DOHH2 (cell line): ENCODE data around the gene MAPK6.
A peak's percentile ranks its signal among the peaks of the same experiment; 100 is the strongest.

Experiments used
- H3F3A ChIP-seq: fragments of 200-600 bp; sonication (generic), shearing (Covaris generic); 2 replicates; pipeline ENCODE4 v1.6.0; 2016; ENCODE audit warnings: antibody characterized with exemption, mild to moderate bottlenecking; ENCODE audit not compliant: control insufficient read depth, insufficient read depth
- H3K27ac ChIP-seq: fragments of 200-600 bp; sonication (generic); 2 replicates; pipeline ENCODE4 v1.5.1; 2014; ENCODE audit warnings: low read depth, mild to moderate bottlenecking, low read length, moderate library complexity
- H3K27me3 ChIP-seq: fragments of 200-600 bp; sonication (generic); 2 replicates; pipeline ENCODE4 v1.6.1; 2014; ENCODE audit warnings: mild to moderate bottlenecking, low read length, mixed read lengths; ENCODE audit not compliant: control insufficient read depth
- H3K36me3 ChIP-seq: fragments of 200-600 bp; sonication (generic); 2 replicates; pipeline ENCODE4 v1.6.1; 2014; ENCODE audit warnings: mild to moderate bottlenecking, low read length, moderate library complexity, mixed read lengths; ENCODE audit not compliant: control insufficient read depth
- H3K4me1 ChIP-seq: fragments of 200-600 bp; sonication (generic); 2 replicates; pipeline ENCODE4 v1.6.1; 2014; ENCODE audit warnings: mild to moderate bottlenecking, low read length, mixed read lengths; ENCODE audit not compliant: control insufficient read depth
- H3K4me2 ChIP-seq: fragments of 200-600 bp; sonication (generic); 2 replicates; pipeline ENCODE4 v1.6.0; 2014; ENCODE audit warnings: mild to moderate bottlenecking, low read length, moderate library complexity
- H3K4me3 ChIP-seq: fragments of 200-600 bp; sonication (generic); 2 replicates; pipeline ENCODE4 v1.5.1; 2014; ENCODE audit warnings: mild to moderate bottlenecking, low read length, mixed read lengths
- H3K79me2 ChIP-seq: fragments of 200-600 bp; sonication (generic); 2 replicates; pipeline ENCODE4 v1.6.1; 2014; ENCODE audit warnings: mild to moderate bottlenecking, low read length, mixed read lengths; ENCODE audit not compliant: control insufficient read depth
- H3K9me2 ChIP-seq: fragments of 200-600 bp; sonication (generic); replicated peaks from 2 replicates; pipeline ENCODE4 v1.6.1; 2014; ENCODE audit warnings: mild to moderate bottlenecking, low read length, mixed read lengths; ENCODE audit not compliant: control insufficient read depth
- H3K9me3 ChIP-seq: fragments of 200-600 bp; sonication (generic); 2 replicates; pipeline ENCODE4 v1.6.1; 2014; ENCODE audit warnings: antibody characterized with exemption, low read length, mixed read lengths; ENCODE audit not compliant: control insufficient read depth, insufficient read depth
- H4K20me1 ChIP-seq: fragments of 200-600 bp; sonication (generic); 2 replicates; pipeline ENCODE4 v1.6.0; 2014; ENCODE audit warnings: low read depth, mild to moderate bottlenecking, antibody characterized with exemption, low read length, moderate library complexity; ENCODE audit not compliant: control insufficient read depth, insufficient read depth
- EZH2phosphoT487 ChIP-seq: fragments of 200-600 bp; sonication (generic); IDR thresholded peaks from 2 replicates; pipeline ENCODE4 v1.6.1; 2017; ENCODE audit warnings: borderline replicate concordance, mild to moderate bottlenecking, antibody characterized with exemption, low read length, moderate library complexity, mixed read lengths
- TF ChIP-seq, protein P1 (sequence below): fragments of 200-600 bp; sonication (generic); IDR thresholded peaks from one replicate; pipeline ENCODE4 v1.5.1; 2014; ENCODE audit warnings: antibody characterized with exemption, mild to moderate bottlenecking, low read depth, low read length; ENCODE audit not compliant: poor library complexity, severe bottlenecking

The MAPK6 gene

DNA sequence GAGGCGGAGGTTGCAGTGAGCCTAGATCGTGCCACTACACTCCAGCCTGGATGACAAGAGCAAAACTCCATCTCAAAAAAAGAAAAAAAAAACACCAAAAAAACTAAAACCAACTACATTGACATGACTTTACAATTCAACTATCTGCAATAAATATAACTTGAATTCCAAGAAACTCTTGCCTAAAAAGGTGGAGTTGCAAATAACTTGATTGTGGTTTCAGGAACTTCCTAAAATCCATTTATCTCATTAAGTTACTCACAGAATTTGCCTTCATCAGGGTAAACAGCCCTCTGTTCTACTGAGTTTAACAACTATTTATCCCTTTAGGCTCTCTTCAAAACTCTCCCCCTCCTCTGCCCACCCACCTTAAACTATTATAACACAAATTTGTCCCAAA lies 2.7 kb upstream of the MAPK6 start:
- Histone ChIP-seq H3K9me3 (no peaks in the 10 kb centered on the region), H3K4me3 (no peak overlapping the region), H3K27me3 (no peaks in the 10 kb centered on the region), H3K79me2 (peaks cover 22% of the 10 kb centered on the region), H3F3A (0 out of 2 replicates have a peak, but pooled peaks cover 3% of the 10 kb centered on the region), H4K20me1 (peaks cover 1% of the 10 kb centered on the region; the same call in 1 of the 2 replicates), H3K4me2 (no peak overlapping the region), H3K4me1 (peaks cover 18% of the 10 kb centered on the region), H3K36me3 (no peaks in the 10 kb centered on the region; the same call in 1 of the 2 replicates), H3K9me2 (no peaks in the 10 kb centered on the region), H3K27ac (no peak overlapping the region)
- TF ChIP-seq EZH2phosphoT487 = no peak
- TF ChIP-seq, protein P1, sequence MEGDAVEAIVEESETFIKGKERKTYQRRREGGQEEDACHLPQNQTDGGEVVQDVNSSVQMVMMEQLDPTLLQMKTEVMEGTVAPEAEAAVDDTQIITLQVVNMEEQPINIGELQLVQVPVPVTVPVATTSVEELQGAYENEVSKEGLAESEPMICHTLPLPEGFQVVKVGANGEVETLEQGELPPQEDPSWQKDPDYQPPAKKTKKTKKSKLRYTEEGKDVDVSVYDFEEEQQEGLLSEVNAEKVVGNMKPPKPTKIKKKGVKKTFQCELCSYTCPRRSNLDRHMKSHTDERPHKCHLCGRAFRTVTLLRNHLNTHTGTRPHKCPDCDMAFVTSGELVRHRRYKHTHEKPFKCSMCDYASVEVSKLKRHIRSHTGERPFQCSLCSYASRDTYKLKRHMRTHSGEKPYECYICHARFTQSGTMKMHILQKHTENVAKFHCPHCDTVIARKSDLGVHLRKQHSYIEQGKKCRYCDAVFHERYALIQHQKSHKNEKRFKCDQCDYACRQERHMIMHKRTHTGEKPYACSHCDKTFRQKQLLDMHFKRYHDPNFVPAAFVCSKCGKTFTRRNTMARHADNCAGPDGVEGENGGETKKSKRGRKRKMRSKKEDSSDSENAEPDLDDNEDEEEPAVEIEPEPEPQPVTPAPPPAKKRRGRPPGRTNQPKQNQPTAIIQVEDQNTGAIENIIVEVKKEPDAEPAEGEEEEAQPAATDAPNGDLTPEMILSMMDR = no peak

DNA sequence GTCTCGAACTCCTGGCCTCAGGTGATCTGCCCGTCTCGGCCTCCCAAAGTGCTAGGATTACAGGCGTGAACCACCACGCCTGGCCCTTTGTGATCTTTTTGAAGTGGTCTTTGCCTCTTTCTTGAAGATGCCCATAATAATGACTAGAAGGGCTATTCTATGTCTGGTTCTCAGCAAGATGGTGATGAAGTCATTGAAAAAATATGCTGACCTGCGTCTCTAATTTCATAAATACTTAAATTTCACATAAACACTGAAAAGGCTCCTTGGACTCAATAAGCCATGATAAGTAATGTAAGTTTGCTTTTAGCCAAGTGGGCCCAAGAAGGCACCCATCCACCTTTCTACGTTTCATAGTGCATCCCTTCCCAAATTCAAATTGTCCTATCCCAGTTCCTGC lies 775 bp upstream of the MAPK6 start:
- Histone ChIP-seq H3F3A (0 out of 2 replicates have a peak, but pooled peaks cover 3% of the 10 kb centered on the region), H3K4me2 (peak overlapping the region; percentile 99), H3K9me2 (no peaks in the 10 kb centered on the region), H4K20me1 (peaks cover 10% of the 10 kb centered on the region; the same call in 1 of the 2 replicates), H3K4me3 (peak overlapping the region; percentile 90), H3K4me1 (peaks cover 35% of the 10 kb centered on the region), H3K9me3 (no peaks in the 10 kb centered on the region), H3K79me2 (peaks cover 42% of the 10 kb centered on the region), H3K36me3 (no peaks in the 10 kb centered on the region; the same call in 1 of the 2 replicates), H3K27me3 (no peaks in the 10 kb centered on the region), H3K27ac (no peak overlapping the region)
- TF ChIP-seq, protein P1 = no peak
- no peak for TF ChIP-seq EZH2phosphoT487

DNA sequence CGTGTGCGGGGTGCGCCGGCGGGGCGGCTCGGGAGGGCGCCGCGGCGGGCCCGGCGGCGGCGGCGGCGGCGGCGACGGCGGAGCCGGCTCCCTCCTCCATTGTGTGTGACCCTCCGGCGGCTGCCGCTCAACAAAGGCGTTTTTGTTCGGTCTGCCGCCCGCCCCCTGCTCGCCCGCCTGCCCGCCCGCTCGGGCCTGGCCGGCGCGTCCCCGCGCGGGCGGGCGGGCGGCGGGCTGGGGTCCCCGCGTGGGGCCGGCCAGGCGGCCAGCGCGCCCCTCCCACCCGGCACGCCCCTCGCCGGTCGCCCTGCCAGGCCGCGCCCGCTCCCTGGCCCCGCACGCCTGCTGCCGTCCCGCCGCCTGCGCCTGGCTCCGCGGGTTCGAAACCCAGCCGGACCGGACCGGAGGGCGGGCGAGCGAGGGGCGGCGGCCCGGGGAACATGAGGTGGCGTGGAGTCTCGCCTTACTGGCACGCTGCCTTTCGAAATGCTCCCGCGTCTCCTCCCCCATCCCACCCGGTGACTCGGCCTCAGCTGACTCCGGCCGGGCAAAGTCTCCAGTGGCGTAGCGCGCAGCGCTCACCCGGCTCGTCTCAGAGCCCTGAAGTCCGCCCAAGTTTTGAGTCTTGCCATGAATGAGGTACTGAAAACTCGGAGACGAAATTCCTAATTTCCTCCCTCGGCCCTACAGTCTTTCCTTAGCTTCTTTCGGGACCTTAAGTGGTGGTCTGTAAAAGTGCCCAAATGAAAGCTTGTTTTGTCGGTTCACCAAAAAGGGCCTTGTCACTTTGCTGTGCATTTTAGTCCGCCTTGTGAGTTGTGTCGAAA lies 588 bp downstream of the MAPK6 start:
- TF ChIP-seq, protein P1 = no peak
- no peak for TF ChIP-seq EZH2phosphoT487
- Histone ChIP-seq H3K4me3 (peak overlapping the region; percentile 90), H3K27me3 (no peaks in the 10 kb centered on the region), H4K20me1 (peaks cover 16% of the 10 kb centered on the region; the same call in 1 of the 2 replicates), H3K9me2 (no peaks in the 10 kb centered on the region), H3F3A (0 out of 2 replicates have a peak, but pooled peaks cover 3% of the 10 kb centered on the region), H3K9me3 (no peaks in the 10 kb centered on the region), H3K4me1 (peaks cover 36% of the 10 kb centered on the region), H3K79me2 (peaks cover 55% of the 10 kb centered on the region), H3K36me3 (no peaks in the 10 kb centered on the region; the same call in 1 of the 2 replicates), H3K4me2 (peak overlapping the region; percentile 99), H3K27ac (peak overlapping the region; percentile 55)
